Upper lobe of left lung (tissue), 4 donors: ENCODE measurements around the gene PATL1.

ENCODE experiments used
- CTCF ChIP-seq, 6 experiments: fragments of 450-650 bp in 4 of 6; fragments of 200-600 bp in 2 of 6; sonication (generic) in 2 of 6; IDR thresholded peaks; one replicate each; pipeline ENCODE4 v1.5.1; 2016 to 2019; ENCODE audit warnings: antibody characterized with exemption in 6 of 6
- POLR2A ChIP-seq, 4 donors: fragments of 450-650 bp; IDR thresholded peaks; one replicate each; pipeline ENCODE4 v1.5.1; 2016 to 2017; ENCODE audit warnings: antibody characterized with exemption in 4 of 4, mild to moderate bottlenecking in 2 of 4

- TF ChIP-seq POLR2A (IDR thresholded peaks at IDR 0.05), result no peak
- TF ChIP-seq CTCF (IDR thresholded peaks at IDR 0.05), result no peak
Observed at GRCh38 chr11:59643390-59643789, 25.4 kb downstream of the PATL1 start.
